PFSK-1 (cell line): Measurements from ENCODE around the gene ACY1.

ENCODE experiments used
- FOXP2 ChIP-seq: optimal IDR thresholded peaks from 2 replicates; pipeline ENCODE3; 2011; ENCODE audit warnings: borderline replicate concordance, control low read depth, inconsistent platforms; ENCODE audit not compliant: insufficient read depth; ENCODE audit errors: extremely low read length, extremely low read depth
- POLR2AphosphoS5 ChIP-seq: IDR thresholded peaks from 2 replicates; pipeline ENCODE4 v1.6.1; 2012; ENCODE audit warnings: low read depth, mild to moderate bottlenecking, control low read depth, low read length, moderate library complexity
- SIN3A ChIP-seq: IDR thresholded peaks from 2 replicates; pipeline ENCODE4 v1.6.1; 2012; ENCODE audit warnings: mild to moderate bottlenecking, low read length, moderate library complexity, borderline replicate concordance; ENCODE audit not compliant: insufficient read depth
- TAF1 ChIP-seq: IDR thresholded peaks from 2 replicates; pipeline ENCODE4 v1.6.1; 2012; ENCODE audit warnings: low read length, control low read depth, borderline replicate concordance; ENCODE audit not compliant: insufficient read depth
- TF ChIP-seq, protein P1 (sequence below), 2 experiments: IDR thresholded peaks; 2 replicates each; pipeline versions ENCODE4 v1.6.1 to v1.8.0; 2011 to 2012; ENCODE audit warnings: low read depth in 2 of 2, low read length in 2 of 2, control low read depth in 1 of 2, inconsistent platforms in 1 of 2, mild to moderate bottlenecking in 1 of 2, moderate library complexity in 1 of 2; ENCODE audit not compliant: insufficient read depth in 1 of 2

Gene ACY1

DNA sequence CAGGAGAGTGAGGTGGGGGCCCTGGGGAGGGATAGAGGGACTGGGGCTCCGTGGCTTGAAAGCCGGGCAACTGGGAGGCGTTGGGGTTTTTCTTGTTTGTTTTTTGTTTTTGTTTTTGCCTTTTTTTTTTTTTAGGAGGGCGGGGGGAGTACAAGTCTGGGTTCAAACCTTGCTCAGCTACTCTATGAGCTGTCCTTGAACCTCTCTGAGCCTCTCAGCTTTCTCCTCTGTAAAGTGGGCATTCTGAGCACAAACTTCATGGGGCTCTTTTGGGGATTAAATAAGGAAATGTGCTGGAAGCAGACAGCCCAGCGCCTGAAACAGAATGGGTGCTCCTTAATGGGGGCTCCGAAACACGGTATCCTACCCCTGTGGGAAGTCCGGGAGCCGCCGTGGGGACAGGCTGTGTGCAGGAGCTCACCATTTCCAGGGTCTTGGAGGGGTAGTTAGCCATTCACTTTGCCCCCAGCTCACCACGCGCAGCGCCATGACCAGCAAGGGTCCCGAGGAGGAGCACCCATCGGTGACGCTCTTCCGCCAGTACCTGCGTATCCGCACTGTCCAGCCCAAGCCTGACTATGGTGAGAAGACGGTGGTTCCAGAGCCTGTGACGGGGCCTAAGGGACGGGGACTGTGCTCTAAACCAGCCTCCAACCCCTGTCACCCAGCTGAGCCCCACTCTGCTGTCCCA, 388 bp downstream of the ACY1 start:
- TF ChIP-seq POLR2AphosphoS5 (no peak), TAF1 (no peak), SIN3A (no peak), FOXP2 (no peak)
- TF ChIP-seq, protein P1, sequence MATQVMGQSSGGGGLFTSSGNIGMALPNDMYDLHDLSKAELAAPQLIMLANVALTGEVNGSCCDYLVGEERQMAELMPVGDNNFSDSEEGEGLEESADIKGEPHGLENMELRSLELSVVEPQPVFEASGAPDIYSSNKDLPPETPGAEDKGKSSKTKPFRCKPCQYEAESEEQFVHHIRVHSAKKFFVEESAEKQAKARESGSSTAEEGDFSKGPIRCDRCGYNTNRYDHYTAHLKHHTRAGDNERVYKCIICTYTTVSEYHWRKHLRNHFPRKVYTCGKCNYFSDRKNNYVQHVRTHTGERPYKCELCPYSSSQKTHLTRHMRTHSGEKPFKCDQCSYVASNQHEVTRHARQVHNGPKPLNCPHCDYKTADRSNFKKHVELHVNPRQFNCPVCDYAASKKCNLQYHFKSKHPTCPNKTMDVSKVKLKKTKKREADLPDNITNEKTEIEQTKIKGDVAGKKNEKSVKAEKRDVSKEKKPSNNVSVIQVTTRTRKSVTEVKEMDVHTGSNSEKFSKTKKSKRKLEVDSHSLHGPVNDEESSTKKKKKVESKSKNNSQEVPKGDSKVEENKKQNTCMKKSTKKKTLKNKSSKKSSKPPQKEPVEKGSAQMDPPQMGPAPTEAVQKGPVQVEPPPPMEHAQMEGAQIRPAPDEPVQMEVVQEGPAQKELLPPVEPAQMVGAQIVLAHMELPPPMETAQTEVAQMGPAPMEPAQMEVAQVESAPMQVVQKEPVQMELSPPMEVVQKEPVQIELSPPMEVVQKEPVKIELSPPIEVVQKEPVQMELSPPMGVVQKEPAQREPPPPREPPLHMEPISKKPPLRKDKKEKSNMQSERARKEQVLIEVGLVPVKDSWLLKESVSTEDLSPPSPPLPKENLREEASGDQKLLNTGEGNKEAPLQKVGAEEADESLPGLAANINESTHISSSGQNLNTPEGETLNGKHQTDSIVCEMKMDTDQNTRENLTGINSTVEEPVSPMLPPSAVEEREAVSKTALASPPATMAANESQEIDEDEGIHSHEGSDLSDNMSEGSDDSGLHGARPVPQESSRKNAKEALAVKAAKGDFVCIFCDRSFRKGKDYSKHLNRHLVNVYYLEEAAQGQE (IDR thresholded peaks at IDR 0.05; ENCODE audit: insufficient read depth in 1 of 2, low read depth in 2 of 2, low read length in 2 of 2), result no peak

GRCh38 chr3:51984269-51984647, 923 bp downstream of the ACY1 start:
- no peak for TF ChIP-seq SIN3A

DNA sequence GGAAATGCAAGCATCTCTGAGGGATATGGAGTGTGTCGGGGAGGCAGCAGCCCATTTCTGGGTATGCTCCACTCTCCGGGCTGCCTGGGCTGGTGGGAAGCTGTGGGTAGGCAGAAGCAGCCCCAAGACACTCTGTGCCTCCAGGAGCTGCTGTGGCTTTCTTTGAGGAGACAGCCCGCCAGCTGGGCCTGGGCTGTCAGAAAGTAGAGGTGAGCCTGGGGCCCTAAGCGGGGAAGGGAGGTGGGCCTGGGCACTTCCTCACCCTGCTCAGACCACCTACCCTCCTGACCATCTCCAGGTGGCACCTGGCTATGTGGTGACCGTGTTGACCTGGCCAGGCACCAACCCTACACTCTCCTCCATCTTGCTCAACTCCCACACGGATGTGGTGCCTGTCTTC, 1.7 kb downstream of the ACY1 start:
- TF ChIP-seq SIN3A, result no peak

- TF ChIP-seq POLR2AphosphoS5, result no peak
- no peak for TF ChIP-seq TAF1
Observed at GRCh38 chr3:51986010-51986947, 2.9 kb downstream of the ACY1 start.

DNA sequence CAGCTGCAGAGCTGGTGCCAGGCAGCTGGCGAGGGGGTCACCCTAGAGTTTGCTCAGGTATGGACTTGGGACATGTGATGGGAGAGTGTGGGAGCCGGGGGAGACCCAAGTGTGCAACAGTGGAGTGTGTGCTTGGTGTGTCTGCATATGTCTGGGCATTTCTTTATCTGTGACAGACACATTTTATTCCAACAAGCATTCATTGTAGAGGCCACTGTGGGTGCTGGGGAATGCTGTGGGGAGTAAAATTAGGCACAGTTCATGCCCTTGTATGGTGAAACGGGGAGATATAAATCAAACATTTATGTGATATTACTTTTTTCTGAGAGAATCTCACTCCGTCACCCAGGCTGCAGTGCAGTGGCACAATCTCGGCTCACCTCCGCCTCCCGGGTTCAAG, 4.2 kb downstream of the ACY1 start:
- TF ChIP-seq FOXP2 (no peak), SIN3A (no peak), POLR2AphosphoS5 (no peak), TAF1 (no peak)
- TF ChIP-seq, protein P1 (IDR thresholded peaks at IDR 0.05; ENCODE audit: insufficient read depth in 1 of 2, low read depth in 2 of 2, low read length in 2 of 2), result no peak

DNA sequence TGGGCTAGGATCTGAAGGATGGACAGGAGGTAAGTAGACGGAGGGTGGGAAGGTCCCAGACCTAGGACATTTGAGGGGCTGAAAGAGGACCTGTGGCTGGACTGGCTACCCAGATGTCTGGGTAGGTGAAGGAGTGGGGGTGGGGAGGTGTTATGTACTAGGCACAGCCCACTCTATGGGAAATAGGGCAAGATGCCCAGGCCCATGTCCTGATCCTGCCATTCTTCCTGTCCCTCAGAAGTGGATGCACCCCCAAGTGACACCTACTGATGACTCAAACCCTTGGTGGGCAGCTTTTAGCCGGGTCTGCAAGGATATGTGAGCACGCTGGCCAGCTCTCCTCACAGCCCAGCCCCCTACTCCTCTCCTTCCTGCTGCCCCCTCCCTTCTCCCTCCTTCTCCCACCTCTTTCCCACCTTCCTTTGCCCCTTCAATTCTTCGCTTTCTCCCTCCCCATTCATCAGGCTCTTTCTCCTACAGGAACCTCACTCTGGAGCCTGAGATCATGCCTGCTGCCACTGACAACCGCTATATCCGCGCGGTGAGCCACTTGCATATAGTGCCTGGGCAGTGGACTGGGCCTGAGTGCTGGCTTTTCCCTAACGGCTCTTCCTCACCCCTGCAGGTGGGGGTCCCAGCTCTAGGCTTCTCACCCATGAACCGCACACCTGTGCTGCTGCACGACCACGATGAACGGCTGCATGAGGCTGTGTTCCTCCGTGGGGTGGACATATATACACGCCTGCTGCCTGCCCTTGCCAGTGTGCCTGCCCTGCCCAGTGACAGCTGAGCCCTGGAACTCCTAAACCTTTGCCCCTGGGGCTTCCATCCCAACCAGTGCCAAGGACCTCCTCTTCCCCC, 5.2 kb downstream of the ACY1 start:
- TF ChIP-seq, protein P1 (IDR thresholded peaks at IDR 0.05; ENCODE audit: insufficient read depth in 1 of 2, low read depth in 2 of 2, low read length in 2 of 2), result no peak
